Natural killer cell (primary cell): Measurements from ENCODE around the gene GNPTG. TPM values are rescaled to one million over a fixed set of nuclear protein-coding genes. Genes with fewer than 3 reads are reported as not detected.

Source experiments
- ATAC-seq, 3 donors: fragments of 150-1000 bp in 2 of 3; fragments of 200-7000 bp in 1 of 3; cut with Tn5 transposase; 1 replicate in 1 of 3; 2 replicates in 2 of 3; pipeline ENCODE4 v1.10.0; 2021; ENCODE audit warnings: mild to moderate bottlenecking in 2 of 3, moderate library complexity in 2 of 3
- DNase-seq, 2 donors: peaks; one replicate each; pipeline versions ENCODE4 v3.0.0 to v3.0.0-alpha.2; 2013 to 2021; ENCODE audit warnings: mixed read lengths in 1 of 2
- H3K27ac ChIP-seq: one replicate; pipeline ENCODE4 v1.5.1; 2013; ENCODE audit warnings: mild to moderate bottlenecking, low read length
- H3K27me3 ChIP-seq: one replicate; pipeline ENCODE4 v1.6.1; 2013; ENCODE audit warnings: low read length; ENCODE audit not compliant: control insufficient read depth, insufficient read depth
- H3K36me3 ChIP-seq: one replicate; pipeline ENCODE4 v1.6.1; 2013; ENCODE audit warnings: low read length; ENCODE audit not compliant: control insufficient read depth, insufficient read depth
- H3K4me1 ChIP-seq: one replicate; pipeline ENCODE4 v1.6.1; 2013; ENCODE audit warnings: low read length; ENCODE audit not compliant: control insufficient read depth, insufficient read depth
- H3K4me3 ChIP-seq: one replicate; pipeline ENCODE4 v1.5.1; 2013; ENCODE audit warnings: low read length
- H3K9me3 ChIP-seq: one replicate; pipeline ENCODE4 v1.6.1; 2013; ENCODE audit warnings: low read length; ENCODE audit not compliant: control insufficient read depth, insufficient read depth
- H3K27ac Mint-ChIP-seq, 2 donors: one replicate each; pipeline ENCODE4 v1.8.0; 2022; ENCODE audit warnings: mild to moderate bottlenecking in 2 of 2, mixed read lengths in 2 of 2, moderate library complexity in 1 of 2
- H3K27me3 Mint-ChIP-seq, 2 donors: one replicate each; pipeline ENCODE4 v1.8.0; 2022; ENCODE audit warnings: low read depth in 2 of 2, mixed read lengths in 2 of 2
- H3K36me3 Mint-ChIP-seq: one replicate; pipeline ENCODE4 v1.8.0; 2022; ENCODE audit warnings: mixed read lengths
- H3K4me1 Mint-ChIP-seq, 2 donors: one replicate each; pipeline ENCODE4 v1.8.0; 2022; ENCODE audit warnings: mixed read lengths in 2 of 2
- H3K4me3 Mint-ChIP-seq: one replicate; pipeline ENCODE4 v1.8.0; 2022; ENCODE audit warnings: mild to moderate bottlenecking, moderate library complexity, mixed read lengths
- H3K9me3 Mint-ChIP-seq, 2 donors: one replicate each; pipeline ENCODE4 v1.8.0; 2022; ENCODE audit warnings: mixed read lengths in 2 of 2
- CTCF ChIP-seq: fragments of 200-600 bp; IDR thresholded peaks from one replicate; pipeline ENCODE4 v1.8.0; 2022; ENCODE audit warnings: antibody characterized with exemption
- WGBS: methylation state at CpG from one replicate; pipeline ENCODE4 v1.1.7; 2013; ENCODE audit warnings: missing lambda C conversion rate; ENCODE audit not compliant: insufficient coverage; 5-methylcytosine and 5-hydroxymethylcytosine counted together
- intact Hi-C: fragments of 100-400 bp; cut with micrococcal nuclease; formaldehyde crosslinking; loops from one replicate; pipeline ENCODE4 v1.14.2; 2022
- total RNA-seq, 4 donors: library from RNA; stranded (reverse); fragments of 120-200 nt in 1 of 4; gene quantifications; one replicate each; pipeline versions ENCODE4 v1.2.3 to v1.2.4, GENCODE V29; 2013 to 2022

GNPTG gene
- total RNA-seq, 3 donors from 2014 or later (not counting 1 experiment from before 2014, with no cell fraction given): 58.7 to 65.9 (median 62.0) TPM

GRCh38 chr16:1375741-1376410, 24.1 kb downstream of the GNPTG start:
- TF ChIP-seq CTCF: no peak
- DNase-seq (no peak), ATAC-seq (no peak)
- intact Hi-C loops: loop anchor here (5.0 kb wide), 1 partner anchor 41 kb away; no protein-coding TSS in a partner anchor
- Histone ChIP-seq H3K9me3 (no peaks in the 10 kb centered on the region), H3K27me3 (no peaks in the 10 kb centered on the region), H3K4me3 (no peak overlapping the region), H3K27ac (no peak overlapping the region), H3K36me3 (peaks cover 17% of the 10 kb centered on the region), H3K4me1 (peaks cover 19% of the 10 kb centered on the region)
- 95% methylated on average over 19 of the region's 19 CpGs for WGBS
- Mint-ChIP-seq H3K27me3 (no peaks in the 10 kb centered on the region), H3K4me1 (peaks cover 6 to 28% of the 10 kb centered on the region in 2 donors), H3K27ac (peak overlapping the region in 1 of 2 donors; percentile 70), H3K9me3 (no peaks in the 10 kb centered on the region), H3K36me3 (no peaks in the 10 kb centered on the region), H3K4me3 (no peak overlapping the region)

GRCh38 chr16:1377406-1378010, 25.8 kb downstream of the GNPTG start:
- Histone ChIP-seq H3K9me3 (no peaks in the 10 kb centered on the region), H3K27ac (no peak overlapping the region), H3K27me3 (no peaks in the 10 kb centered on the region), H3K4me1 (peaks cover 19% of the 10 kb centered on the region), H3K36me3 (peaks cover 26% of the 10 kb centered on the region), H3K4me3 (no peak overlapping the region)
- peak overlapping the region; percentile 79 for H3K4me3 Mint-ChIP-seq
- H3K27ac Mint-ChIP-seq: peak overlapping the region in 1 of 2 donors; percentile 90
- no peak for DNase-seq
- intact Hi-C loops: loop anchor here (2.0 to 5.0 kb wide), 2 partner anchors 40 to 69 kb away; partner anchors contain the start of gene UBE2I
- 89% methylated on average over 10 of the region's 10 CpGs for WGBS
- ATAC-seq: no peak
- TF ChIP-seq CTCF: no peak
- H3K4me1 Mint-ChIP-seq: peaks cover 6 to 28% of the 10 kb centered on the region in 2 donors
- no peaks in the 10 kb centered on the region for H3K36me3 Mint-ChIP-seq
- no peaks in the 10 kb centered on the region for H3K9me3 Mint-ChIP-seq
- H3K27me3 Mint-ChIP-seq: no peaks in the 10 kb centered on the region

DNA sequence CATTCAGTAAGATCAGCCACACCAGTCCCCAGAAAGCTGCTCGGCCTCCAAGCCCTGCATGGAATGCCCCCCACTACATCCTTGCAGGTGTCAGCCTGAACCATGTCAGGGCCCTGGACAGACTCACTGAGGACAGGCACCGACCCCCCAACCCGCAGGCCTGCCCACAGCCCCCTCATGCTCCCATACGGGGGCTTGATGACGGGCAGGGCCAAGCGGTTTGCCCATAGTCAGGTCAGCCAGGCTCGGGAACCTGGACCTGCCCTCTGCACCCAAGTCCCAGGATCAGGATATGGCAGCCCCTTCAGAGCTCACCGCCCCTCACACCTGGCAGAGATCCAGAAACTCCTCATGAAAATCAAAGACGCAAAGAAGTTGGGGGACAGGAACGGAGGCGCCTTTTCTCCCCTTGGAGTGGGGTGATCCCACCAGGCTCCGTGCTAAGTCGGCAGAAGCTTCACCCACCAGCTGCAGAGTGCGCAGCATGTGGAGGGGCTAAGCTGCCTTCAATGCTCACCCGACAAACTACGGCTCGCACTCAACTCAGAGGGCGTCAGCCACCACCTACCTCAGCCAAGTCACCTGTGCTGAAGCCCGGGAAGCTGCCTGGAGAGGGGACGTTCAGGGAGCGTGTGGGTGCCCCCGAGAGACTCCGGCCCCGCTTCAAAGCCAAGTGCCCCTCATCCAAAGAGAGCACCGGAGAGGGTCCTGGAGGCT, 26.5 kb downstream of the GNPTG start:
- peaks cover 27% of the 10 kb centered on the region for H3K36me3 ChIP-seq
- no peaks in the 10 kb centered on the region for H3K9me3 ChIP-seq
- Mint-ChIP-seq H3K9me3 (no peaks in the 10 kb centered on the region), H3K4me3 (peak overlapping the region; percentile 79), H3K27me3 (no peaks in the 10 kb centered on the region), H3K27ac (peak overlapping the region; percentile 79 to 90), H3K4me1 (peaks cover 6 to 28% of the 10 kb centered on the region in 2 donors), H3K36me3 (no peaks in the 10 kb centered on the region)
- no peak for ATAC-seq
- no peak overlapping the region for H3K4me3 ChIP-seq
- DNase-seq: no peak
- WGBS: 95% methylated on average over 25 of the region's 25 CpGs
- H3K27me3 ChIP-seq: no peaks in the 10 kb centered on the region
- TF ChIP-seq CTCF: no peak
- intact Hi-C loops: loop anchor here (2.0 to 5.0 kb wide), 2 partner anchors 39 to 69 kb away; partner anchors contain the start of gene UBE2I
- peaks cover 19% of the 10 kb centered on the region for H3K4me1 ChIP-seq
- H3K27ac ChIP-seq: no peak overlapping the region
